T1000 (cell line): ENCODE measurements around the gene OR52E6.

ENCODE experiments used
- DNase-seq: peaks from one replicate; lab custom pipeline; 2025; ENCODE audit warnings: mixed read lengths; lab: John Stamatoyannopoulos, UW

Gene OR52E6

DNA sequence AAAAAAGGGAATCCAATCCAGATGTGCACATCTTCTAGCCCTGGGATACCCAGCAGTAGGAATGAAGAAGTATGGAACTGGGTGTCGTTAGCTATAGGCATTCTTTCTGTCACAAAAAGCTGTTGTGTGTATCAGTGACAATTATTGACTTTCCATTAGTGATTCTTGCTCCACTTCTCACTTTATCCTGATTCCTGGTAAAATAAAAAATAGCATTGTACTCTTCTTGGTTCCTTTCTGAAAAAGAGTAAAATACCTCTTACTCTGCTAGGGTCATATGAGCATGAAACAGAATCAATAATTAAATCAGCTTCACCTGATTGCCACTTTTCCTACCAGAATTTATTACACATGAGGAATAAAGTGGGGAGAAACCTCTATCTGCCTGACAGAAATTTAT lies at the start of gene OR52E6:
OR52E6 (minus strand) TSS at position 101 of the 400 bp plus-strand sequence; CDS start at position 101, 0 bp downstream.
- no peak for DNase-seq

DNA sequence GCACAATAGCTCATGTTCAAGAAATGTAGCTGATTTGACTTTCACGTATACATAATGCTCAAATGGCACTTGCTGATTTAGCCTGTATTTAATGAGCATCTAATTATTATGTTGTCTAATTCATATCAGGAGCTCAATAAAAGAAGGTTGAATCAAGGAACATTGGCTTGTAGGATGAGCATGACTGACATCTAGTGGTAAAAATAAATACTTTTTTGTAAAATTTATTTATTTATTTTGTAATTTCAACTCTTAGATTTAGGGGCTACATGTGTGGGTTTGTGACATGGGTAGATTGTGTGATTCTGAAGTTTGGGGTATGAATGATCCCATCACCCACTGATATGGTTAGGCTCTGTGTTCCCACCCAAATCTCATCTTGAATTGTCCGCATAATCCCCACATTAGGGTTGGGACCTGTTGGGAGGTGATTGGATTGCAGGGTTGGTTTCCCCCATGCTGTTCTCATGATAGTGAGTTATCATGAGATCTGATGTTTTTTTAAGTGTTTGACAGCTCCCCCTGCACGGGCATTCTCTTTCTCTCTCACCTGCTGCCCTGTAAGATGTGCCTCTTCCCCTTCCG lies 49.6 kb upstream of the OR52E6 start:
- no peak for DNase-seq

DNA sequence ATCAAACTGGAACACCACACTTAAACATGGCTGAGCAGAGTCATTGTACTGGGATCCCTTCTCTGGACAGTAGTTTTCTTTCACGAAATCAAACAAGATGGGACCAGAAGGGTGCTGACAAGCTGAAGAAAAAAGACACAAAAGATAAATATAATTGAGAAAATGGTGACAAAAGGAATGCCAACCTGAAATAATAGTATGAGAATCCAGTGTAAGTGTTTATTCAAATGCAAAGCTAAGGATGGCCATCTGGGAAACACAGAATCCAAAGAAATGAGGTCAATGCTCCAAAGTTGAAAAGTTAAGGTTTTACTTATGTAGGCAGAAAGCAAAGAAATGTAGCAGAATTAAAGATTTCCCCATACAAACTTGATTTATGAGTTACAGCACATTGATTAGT lies 46.0 kb upstream of the OR52E6 start:
- DNase-seq: no peak

- no peak for DNase-seq
These were observed 45.5 kb upstream of the OR52E6 start for GRCh38 chr11:5887172-5887571.

GRCh38 chr11:5881756-5882155 lies 40.1 kb upstream of the OR52E6 start:
- no peak for DNase-seq

- DNase-seq: no peak
These were observed 38.6 kb upstream of the OR52E6 start, which contains the start of gene OR52E4 for GRCh38 chr11:5880329-5880728. Gene OR52E4 (plus strand): TSS chr11:5880629. CDS start chr11:5884293, 3,664 bp downstream.

DNA sequence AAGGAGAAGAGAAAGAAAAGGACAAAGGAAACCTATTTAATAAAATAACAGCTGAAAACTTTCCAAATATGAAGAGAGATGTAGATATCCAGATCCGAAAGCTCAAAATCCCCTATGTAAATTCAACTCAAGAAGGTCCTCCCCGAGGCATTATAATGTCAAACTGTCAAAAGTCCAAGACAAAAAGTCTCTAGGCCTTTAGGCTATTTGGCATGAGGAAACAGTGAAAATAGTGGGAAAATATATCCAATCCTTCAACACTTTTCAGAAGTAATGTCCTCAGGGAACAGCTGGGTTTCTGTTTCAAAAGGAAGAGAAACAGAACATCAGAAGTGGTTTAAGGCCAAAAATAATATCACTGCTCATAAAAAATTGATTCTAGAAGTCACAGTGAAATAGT lies 36.9 kb upstream of the OR52E6 start:
- no peak for DNase-seq

DNA sequence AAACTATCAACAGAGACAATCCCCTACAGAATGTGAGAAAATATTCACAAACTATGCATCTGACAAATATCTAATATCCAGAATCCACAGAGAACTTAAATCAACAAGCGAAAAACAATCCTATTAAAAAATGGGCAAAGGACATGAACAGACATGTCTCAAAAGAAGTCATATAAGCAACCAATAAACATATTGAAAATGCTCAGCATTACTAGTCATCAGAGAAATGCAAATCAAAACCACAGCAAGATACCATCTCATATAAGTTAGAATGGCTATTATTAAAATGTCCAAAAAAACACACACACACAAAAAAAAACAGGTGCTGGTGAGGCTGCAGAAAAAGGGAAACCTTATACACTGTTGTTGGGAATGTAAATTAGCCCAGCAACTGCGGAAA lies 24.1 kb upstream of the OR52E6 start:
- no peak for DNase-seq

DNA sequence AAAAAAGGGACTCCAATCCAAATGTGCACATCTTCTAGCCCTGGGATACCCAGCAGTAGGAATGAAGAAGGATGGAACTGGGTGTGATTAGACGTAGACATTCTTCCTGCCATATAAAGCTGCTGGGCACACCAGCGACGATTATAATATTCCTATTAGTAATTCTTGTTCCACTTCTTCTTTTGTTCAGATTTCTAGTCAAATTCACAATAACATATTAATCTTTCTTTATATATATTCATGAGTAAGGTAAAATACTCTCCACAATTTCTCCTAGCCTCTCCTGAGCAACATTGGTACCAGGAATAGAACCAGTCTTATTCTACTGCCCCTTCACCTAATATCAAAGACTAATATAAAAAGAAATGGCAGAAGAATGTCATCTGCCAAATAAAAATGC lies 15.9 kb upstream of the OR52E6 start, which contains the start of gene OR52E8:
OR52E8 (minus strand) TSS at position 101 of the 400 bp plus-strand sequence; CDS start at position 101, 0 bp downstream.
- DNase-seq: no peak

DNA sequence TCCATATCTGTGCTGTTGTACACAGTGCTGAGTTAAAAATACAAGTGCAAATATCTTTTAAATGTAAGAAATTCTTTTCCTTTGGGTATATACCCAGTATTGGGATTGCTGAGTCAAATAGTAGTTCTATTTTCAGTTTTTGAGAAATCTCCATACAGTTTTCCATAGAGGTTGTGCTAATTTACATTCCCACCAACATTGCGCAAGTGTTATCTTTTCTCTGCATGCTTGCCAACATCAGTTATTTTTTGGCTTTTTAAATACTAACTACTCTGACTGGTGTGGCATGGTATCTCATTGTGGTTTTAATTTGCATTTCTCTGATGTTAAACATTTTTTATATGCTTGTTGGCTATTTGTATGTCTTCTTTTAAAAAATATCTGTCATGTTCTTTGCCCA lies 9.3 kb upstream of the OR52E6 start:
- DNase-seq: no peak

GRCh38 chr11:5847711-5848110 lies 6.0 kb upstream of the OR52E6 start:
- DNase-seq: no peak

DNA sequence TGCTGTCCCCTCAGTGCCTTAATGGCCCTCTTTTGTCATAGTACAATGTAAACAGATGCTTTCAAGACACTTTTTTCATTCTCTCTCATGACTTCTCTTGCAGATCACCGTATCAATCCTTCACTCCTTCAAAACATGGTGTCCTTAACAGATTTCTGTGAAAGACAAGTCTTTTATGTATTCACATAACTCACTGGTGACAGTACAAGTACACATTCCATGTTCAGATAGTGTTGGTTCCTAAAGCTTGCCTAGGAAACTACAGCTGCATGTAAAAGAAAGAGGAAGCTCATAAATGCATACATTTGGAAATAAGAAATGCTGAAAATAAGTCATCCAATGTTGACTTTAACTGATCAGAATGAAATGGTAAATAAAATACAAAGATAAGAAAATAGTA lies 5.0 kb upstream of the OR52E6 start:
- no peak for DNase-seq

DNA sequence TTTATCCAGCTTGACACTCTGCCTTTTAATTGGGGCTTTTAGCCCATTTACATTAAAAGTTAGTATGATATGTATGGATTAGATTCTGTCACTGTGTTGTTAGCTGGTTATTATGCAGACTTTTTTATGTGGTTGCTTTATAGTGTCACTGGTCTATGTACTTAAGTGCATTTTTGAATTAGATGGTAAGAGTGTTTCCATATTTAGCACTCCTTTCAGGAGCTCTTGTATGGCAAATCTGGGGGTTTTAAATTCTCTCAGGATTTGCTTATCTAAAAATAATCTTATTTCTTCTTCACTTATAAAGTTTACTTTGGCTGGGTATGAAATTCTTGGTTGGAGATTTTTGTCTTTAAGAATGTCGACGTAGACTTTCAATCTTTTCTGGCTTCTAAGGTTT lies 4.0 kb downstream of the OR52E6 start:
- no peak for DNase-seq

- no peak for DNase-seq
These were observed 8.3 kb downstream of the OR52E6 start for GRCh38 chr11:5833446-5833845.

DNA sequence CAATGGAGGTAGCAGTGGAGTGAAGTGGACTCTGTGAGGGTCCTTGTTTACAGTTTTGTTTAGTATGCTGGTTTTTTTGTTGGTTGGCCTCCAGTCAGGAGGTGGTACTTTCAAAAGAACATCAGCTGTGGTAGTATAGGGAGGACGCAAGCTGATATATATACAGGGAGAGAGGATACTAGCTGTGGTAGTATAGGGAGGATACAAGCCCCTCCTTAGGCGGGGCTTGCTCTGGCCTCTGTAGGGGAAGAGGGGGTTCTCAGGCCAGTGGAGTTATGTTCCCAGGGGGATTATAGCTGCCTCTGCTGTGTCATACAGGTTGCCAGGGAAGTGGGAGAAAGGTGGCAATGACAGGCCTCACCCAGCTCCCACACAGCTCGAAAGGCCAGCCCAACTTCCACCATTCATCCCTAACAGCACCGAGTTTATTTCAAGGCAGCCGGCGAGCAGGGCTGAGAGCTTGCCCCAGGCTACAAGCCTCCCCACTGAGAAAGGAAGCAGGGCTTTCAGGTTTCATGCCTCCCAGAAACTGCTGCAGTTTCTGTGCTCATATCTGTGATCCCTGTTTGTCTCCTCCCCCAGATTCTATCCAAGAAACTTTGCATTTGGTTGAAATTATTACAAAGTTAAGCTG lies 10.4 kb downstream of the OR52E6 start:
- DNase-seq: no peak

DNA sequence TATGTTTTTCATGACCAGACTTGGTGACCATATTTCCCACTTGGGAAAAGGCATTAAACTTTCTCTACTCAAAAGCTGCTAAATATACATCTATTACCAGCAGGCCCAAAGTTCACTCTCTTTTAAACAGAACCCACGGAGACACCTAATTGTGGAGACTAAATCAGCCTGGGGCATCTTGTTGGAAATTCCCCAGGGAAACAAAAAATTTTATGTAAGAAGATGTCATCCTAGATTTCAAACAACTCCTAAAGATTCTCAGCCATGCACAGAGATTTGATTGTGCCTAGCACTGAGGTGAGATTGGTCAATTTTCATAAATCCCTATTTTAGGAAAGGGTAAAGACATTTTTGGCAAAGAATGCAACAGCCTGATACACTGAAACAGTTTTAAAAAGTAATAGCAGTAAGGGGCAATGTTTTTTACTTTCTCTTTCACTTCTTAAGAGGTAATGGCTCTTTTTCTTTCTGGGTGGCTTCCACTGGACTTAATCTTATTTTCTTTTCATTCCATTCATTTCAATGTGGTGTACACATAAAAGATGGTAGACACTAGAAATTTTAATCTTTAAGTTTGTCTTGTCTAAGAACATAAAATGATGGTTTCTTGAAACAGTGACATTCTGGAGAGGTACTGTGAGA lies 23.3 kb downstream of the OR52E6 start:
- no peak for DNase-seq

- DNase-seq: no peak
These were observed 26.2 kb downstream of the OR52E6 start for GRCh38 chr11:5815534-5815933.

GRCh38 chr11:5809905-5810795 lies 31.5 kb downstream of the OR52E6 start:
- DNase-seq: no peak

- DNase-seq: no peak
These were observed 32.6 kb downstream of the OR52E6 start for GRCh38 chr11:5809122-5809519.

DNA sequence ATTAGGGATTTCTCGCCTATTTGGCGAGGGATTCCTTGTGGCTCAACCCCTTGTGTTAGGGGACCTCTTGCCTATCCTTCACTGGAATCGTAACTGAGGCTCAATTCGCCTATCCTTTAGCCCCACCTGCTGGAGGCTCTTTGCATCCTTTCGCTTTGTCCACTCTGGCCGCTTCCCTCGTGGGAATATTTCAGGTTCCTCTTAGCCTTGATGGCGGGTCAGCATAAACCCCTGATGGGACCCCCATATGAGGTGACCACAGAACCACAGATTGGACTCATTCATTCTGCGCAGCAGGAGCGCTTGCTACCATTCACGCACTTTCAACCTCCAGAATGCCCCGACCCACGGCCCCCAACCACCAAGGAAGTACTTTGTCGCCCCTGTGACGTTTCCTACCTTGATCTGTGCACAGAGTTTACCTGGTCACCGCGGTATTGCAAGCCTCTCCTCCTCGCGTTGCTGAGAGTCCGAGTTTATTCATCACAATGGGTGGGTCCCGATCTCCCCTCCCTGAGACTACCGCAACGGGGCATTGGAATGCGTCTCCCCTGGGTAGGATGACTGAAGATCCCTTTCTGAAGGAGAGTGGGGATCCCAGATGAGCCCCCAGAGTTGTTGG lies 33.1 kb downstream of the OR52E6 start, which contains the start of gene OR52N2:
OR52N2 (plus strand) TSS at position 425 of the 622 bp plus-strand sequence. CDS start 11,412 bp downstream, outside the sequence.
- peak; percentile 57 for DNase-seq

GRCh38 chr11:5807580-5807979 lies 34.1 kb downstream of the OR52E6 start:
- DNase-seq: no peak

- no peak for DNase-seq
These were observed 37.7 kb downstream of the OR52E6 start for GRCh38 chr11:5803982-5804381.
